ENCODE results near the gene FOXA3. TPM values are rescaled to one million over a fixed set of nuclear protein-coding genes. Genes with fewer than 3 reads are reported as not detected.
A peak's percentile ranks its signal among the peaks of the same experiment; 100 is the strongest.

The FOXA3 gene
- total RNA-seq, 1 donor from 2014 or later: 1.0 TPM

GRCh38 chr19:45881082-45881908 is 17.2 kb downstream of the FOXA3 start:
- no peak for DNase-seq
- H3K36me3 Mint-ChIP-seq (ENCODE audit: unreplicated experiment): no peaks in the 10 kb centered on the region
- peaks cover 19% of the 10 kb centered on the region for H3K4me1 Mint-ChIP-seq (ENCODE audit: low read depth, unreplicated experiment)
- peaks cover 12% of the 10 kb centered on the region for H3K9me3 Mint-ChIP-seq (ENCODE audit: unreplicated experiment)
- TF ChIP-seq CTCF (IDR thresholded peaks at IDR 0.05; ENCODE audit: partially characterized antibody, unreplicated experiment): no peak
- H3K4me3 Mint-ChIP-seq (ENCODE audit: unreplicated experiment): peak overlapping the region; percentile 11
- peak overlapping the region; percentile 49 for H3K27ac Mint-ChIP-seq (ENCODE audit: unreplicated experiment)
- H3K27me3 Mint-ChIP-seq (ENCODE audit: unreplicated experiment): peaks cover 12% of the 10 kb centered on the region

GRCh38 chr19:45881909-45882528 is 17.9 kb downstream of the FOXA3 start:
- TF ChIP-seq CTCF (IDR thresholded peaks at IDR 0.05; ENCODE audit: partially characterized antibody, unreplicated experiment): no peak
- peaks cover 18% of the 10 kb centered on the region for H3K4me1 Mint-ChIP-seq (ENCODE audit: low read depth, unreplicated experiment)
- H3K27me3 Mint-ChIP-seq (ENCODE audit: unreplicated experiment): peaks cover 11% of the 10 kb centered on the region
- H3K36me3 Mint-ChIP-seq (ENCODE audit: unreplicated experiment): no peaks in the 10 kb centered on the region
- peak overlapping the region; percentile 11 for H3K4me3 Mint-ChIP-seq (ENCODE audit: unreplicated experiment)
- H3K9me3 Mint-ChIP-seq (ENCODE audit: unreplicated experiment): peaks cover 11% of the 10 kb centered on the region
- no peak overlapping the region for H3K27ac Mint-ChIP-seq (ENCODE audit: unreplicated experiment)
- no peak for DNase-seq

DNA sequence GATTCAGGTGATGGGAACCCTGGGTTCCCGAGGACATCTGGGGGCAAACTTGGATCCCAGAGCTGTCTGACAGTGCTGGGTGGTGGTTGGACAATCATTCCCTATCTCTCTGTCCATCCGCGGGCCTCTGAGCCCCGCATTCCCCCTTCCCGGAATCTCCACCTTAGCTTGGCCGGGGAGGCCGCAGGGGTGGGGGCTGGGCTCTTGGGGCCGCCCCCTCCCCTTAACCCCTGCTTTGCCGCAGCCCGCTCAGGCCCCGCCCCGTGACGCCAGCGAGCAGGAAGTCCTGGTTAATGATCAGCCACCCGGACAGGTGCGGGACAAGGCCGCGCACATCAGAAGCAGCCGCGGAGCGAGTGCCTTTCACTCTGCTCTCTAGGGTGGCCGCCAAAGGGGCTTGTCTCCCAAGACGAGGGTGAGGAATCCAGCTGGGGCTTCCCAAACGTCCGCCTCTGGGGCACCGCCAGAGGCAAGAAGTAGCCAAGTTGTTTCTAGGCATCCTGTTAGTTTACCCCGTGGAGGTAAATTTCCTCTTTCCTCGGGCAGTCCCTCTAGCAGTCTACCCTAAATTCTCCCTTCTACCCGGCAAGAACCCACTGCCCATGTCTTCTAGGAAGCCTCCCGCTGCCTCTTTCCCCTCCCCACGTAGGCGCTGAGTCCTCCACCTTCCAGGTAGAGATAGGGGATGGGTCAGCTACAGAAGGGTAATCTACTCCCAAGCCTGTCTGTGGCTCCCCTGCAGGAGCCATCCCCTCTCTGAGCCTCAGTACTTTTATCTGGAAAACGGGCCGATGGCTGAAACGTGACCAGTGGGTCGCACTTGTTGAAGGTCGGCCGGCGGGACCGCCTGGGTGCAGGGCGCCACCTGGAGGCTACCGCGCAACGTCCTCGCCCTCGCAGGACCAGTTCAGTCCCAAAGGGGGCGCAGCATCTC is 18.8 kb downstream of the FOXA3 start:
- DNase-seq: peak; percentile 91
- H3K27me3 Mint-ChIP-seq (ENCODE audit: unreplicated experiment): peaks cover 7% of the 10 kb centered on the region
- H3K36me3 Mint-ChIP-seq (ENCODE audit: unreplicated experiment): no peaks in the 10 kb centered on the region
- peak overlapping the region; percentile 82 for H3K4me3 Mint-ChIP-seq (ENCODE audit: unreplicated experiment)
- H3K27ac Mint-ChIP-seq (ENCODE audit: unreplicated experiment): peak overlapping the region; percentile 3
- peak; percentile 90 for TF ChIP-seq CTCF (IDR thresholded peaks at IDR 0.05; ENCODE audit: partially characterized antibody, unreplicated experiment)
- peaks cover 15% of the 10 kb centered on the region for H3K4me1 Mint-ChIP-seq (ENCODE audit: low read depth, unreplicated experiment)
- H3K9me3 Mint-ChIP-seq (ENCODE audit: unreplicated experiment): peaks cover 9% of the 10 kb centered on the region

DNA sequence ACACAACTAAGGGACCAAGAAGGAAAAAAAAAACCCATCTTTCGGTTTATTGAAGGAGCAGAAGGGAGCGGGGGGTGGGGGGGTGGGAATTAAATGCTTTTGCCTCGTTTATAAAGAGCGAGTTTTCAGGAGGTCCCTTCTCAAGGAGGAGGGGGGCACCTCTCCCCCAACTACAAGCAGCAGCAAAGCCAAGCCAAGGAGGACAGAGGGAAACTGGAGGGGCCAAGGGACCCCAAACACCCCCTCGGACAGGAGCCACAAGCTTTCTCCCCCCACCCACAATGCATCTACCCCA is 19.4 kb downstream of the FOXA3 start:
- Mint-ChIP-seq H3K4me1 (ENCODE audit: low read depth, unreplicated experiment) (peaks cover 12% of the 10 kb centered on the region), H3K27ac (ENCODE audit: unreplicated experiment) (peak overlapping the region; percentile 3), H3K27me3 (ENCODE audit: unreplicated experiment) (peaks cover 7% of the 10 kb centered on the region), H3K9me3 (ENCODE audit: unreplicated experiment) (peaks cover 9% of the 10 kb centered on the region), H3K36me3 (ENCODE audit: unreplicated experiment) (no peaks in the 10 kb centered on the region), H3K4me3 (ENCODE audit: unreplicated experiment) (peak overlapping the region; percentile 82)
- no peak for DNase-seq
- TF ChIP-seq CTCF (IDR thresholded peaks at IDR 0.05; ENCODE audit: partially characterized antibody, unreplicated experiment): peak; percentile 50

All from glutamatergic neuron (in vitro differentiated cells).